ENCODE results near the gene GPHN. TPM values are rescaled to one million over a fixed set of nuclear protein-coding genes. Genes with fewer than 3 reads are reported as not detected.

The GPHN gene
- polyA plus RNA-seq, 4 donors, result 10.0 to 26.2 (median 22.4) TPM

GRCh38 chr14:67010602-67011001 is 502.7 kb downstream of the GPHN start:
- Histone ChIP-seq H3K36me3 (ENCODE audit: control insufficient read depth in 3 of 3, insufficient read depth in 2 of 3, low read depth in 1 of 3, low read length in 3 of 3) (no peaks in the 10 kb centered on the region), H3K27me3 (ENCODE audit: control insufficient read depth in 3 of 3, insufficient read depth in 3 of 3, low read length in 3 of 3) (no peaks in the 10 kb centered on the region), H3K4me3 (ENCODE audit: low read depth in 1 of 3, low read length in 3 of 3) (no peak overlapping the region), H3K27ac (ENCODE audit: low read depth in 1 of 3, low read length in 2 of 3) (no peak overlapping the region), H3K4me1 (ENCODE audit: control insufficient read depth in 3 of 3, insufficient read depth in 2 of 3, low read depth in 1 of 3, low read length in 2 of 3) (no peaks in the 10 kb centered on the region), H3K9me3 (ENCODE audit: control insufficient read depth in 2 of 2, insufficient read depth in 1 of 2, low read depth in 1 of 2, low read length in 1 of 2) (no peaks in the 10 kb centered on the region)
- DNase-seq (no peak), FAIRE-seq (no peak)
- 67 to 77% (median 68%) methylated on average over 1 of the region's 1 CpG for WGBS, 3 donors

- Histone ChIP-seq H3K27me3 (ENCODE audit: control insufficient read depth in 3 of 3, insufficient read depth in 3 of 3, low read length in 3 of 3) (no peaks in the 10 kb centered on the region), H3K4me3 (ENCODE audit: low read depth in 1 of 3, low read length in 3 of 3) (no peak overlapping the region), H3K4me1 (ENCODE audit: control insufficient read depth in 3 of 3, insufficient read depth in 2 of 3, low read depth in 1 of 3, low read length in 2 of 3) (no peaks in the 10 kb centered on the region), H3K9me3 (ENCODE audit: control insufficient read depth in 2 of 2, insufficient read depth in 1 of 2, low read depth in 1 of 2, low read length in 1 of 2) (no peaks in the 10 kb centered on the region), H3K36me3 (ENCODE audit: control insufficient read depth in 3 of 3, insufficient read depth in 2 of 3, low read depth in 1 of 3, low read length in 3 of 3) (no peaks in the 10 kb centered on the region), H3K27ac (ENCODE audit: low read depth in 1 of 3, low read length in 2 of 3) (no peak overlapping the region)
- FAIRE-seq (peak; percentile 10), DNase-seq (no peak)
Measured at GRCh38 chr14:67016856-67017255, 508.9 kb downstream of the GPHN start.

DNA sequence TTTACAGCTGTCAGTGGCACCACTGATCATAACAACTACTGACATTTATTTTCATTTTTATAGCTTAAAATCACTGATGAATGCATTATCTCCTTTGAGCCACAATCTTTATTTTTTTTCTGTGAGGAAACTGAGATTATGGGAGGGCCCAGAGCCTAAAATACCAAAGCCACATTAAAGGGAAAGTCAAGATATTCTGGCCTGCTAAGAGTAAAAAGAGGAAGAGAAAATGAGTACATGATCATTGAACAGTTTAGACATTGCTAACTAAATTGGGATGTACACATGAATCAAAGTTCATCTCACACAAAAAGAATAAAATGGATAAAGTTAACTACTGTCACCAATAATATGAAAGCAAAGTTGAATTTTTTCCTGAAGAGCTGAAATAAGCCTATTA is 510.8 kb downstream of the GPHN start:
- Histone ChIP-seq H3K9me3 (ENCODE audit: control insufficient read depth in 2 of 2, insufficient read depth in 1 of 2, low read depth in 1 of 2, low read length in 1 of 2) (no peaks in the 10 kb centered on the region), H3K27me3 (ENCODE audit: control insufficient read depth in 3 of 3, insufficient read depth in 3 of 3, low read length in 3 of 3) (no peaks in the 10 kb centered on the region), H3K36me3 (ENCODE audit: control insufficient read depth in 3 of 3, insufficient read depth in 2 of 3, low read depth in 1 of 3, low read length in 3 of 3) (no peaks in the 10 kb centered on the region), H3K27ac (ENCODE audit: low read depth in 1 of 3, low read length in 2 of 3) (no peak overlapping the region), H3K4me1 (ENCODE audit: control insufficient read depth in 3 of 3, insufficient read depth in 2 of 3, low read depth in 1 of 3, low read length in 2 of 3) (no peaks in the 10 kb centered on the region), H3K4me3 (ENCODE audit: low read depth in 1 of 3, low read length in 3 of 3) (no peak overlapping the region)
- no peak for DNase-seq
- FAIRE-seq, result no peak

GRCh38 chr14:67019796-67020195 is 511.8 kb downstream of the GPHN start:
- Histone ChIP-seq H3K27me3 (ENCODE audit: control insufficient read depth in 3 of 3, insufficient read depth in 3 of 3, low read length in 3 of 3) (no peaks in the 10 kb centered on the region), H3K4me3 (ENCODE audit: low read depth in 1 of 3, low read length in 3 of 3) (no peak overlapping the region), H3K27ac (ENCODE audit: low read depth in 1 of 3, low read length in 2 of 3) (no peak overlapping the region), H3K36me3 (ENCODE audit: control insufficient read depth in 3 of 3, insufficient read depth in 2 of 3, low read depth in 1 of 3, low read length in 3 of 3) (peaks cover 0 to 2% (median 0%) of the 10 kb centered on the region in 3 donors), H3K9me3 (ENCODE audit: control insufficient read depth in 2 of 2, insufficient read depth in 1 of 2, low read depth in 1 of 2, low read length in 1 of 2) (peaks cover 0 to 5% of the 10 kb centered on the region in 2 donors), H3K4me1 (ENCODE audit: control insufficient read depth in 3 of 3, insufficient read depth in 2 of 3, low read depth in 1 of 3, low read length in 2 of 3) (no peaks in the 10 kb centered on the region)
- DNase-seq (no peak), FAIRE-seq (no peak)
- 89 to 94% (median 91%) methylated on average over 3 of the region's 3 CpGs for WGBS, 3 donors

DNA sequence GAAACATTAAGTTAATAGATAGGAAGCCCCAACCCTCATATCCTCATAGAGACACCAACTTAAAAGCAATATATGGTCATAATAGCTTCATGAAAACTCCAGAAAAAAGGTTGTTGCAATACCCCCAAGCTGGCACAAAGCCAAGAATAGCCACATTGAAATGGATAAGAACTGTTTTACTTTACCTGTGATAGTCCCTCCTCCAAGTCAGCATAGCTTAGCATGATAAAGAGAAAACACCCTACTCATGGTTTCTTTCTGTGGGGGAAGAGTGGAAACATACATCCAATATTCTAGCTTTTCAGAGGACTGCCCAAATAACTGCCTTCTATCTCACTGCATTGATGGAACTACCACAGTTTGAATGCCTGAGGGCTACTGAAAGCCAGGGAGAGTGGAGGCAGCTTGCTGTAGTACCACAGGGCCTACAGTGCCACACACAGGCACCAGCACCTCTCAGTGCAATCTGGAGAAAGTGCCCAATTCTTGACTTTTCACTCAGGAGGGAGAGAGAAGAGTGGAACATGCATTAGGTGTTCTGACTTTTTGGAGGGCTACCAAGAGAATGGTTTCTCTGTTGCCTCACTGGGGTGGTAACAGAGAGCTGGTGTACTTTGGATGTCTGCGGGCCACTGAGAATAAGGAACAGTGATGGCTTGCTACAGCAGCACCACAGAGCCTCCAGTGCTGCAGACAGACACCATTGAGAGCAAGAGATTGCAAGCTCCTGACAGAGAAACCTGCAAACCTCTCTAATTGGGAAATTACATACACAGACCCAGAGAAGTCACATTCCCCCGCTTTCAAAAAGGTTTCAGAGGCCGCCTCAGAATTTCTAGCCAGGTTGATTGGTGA is 524.2 kb downstream of the GPHN start:
- FAIRE-seq (no peak), DNase-seq (no peak)
- Histone ChIP-seq H3K4me3 (ENCODE audit: low read depth in 1 of 3, low read length in 3 of 3) (no peak overlapping the region), H3K27ac (ENCODE audit: low read depth in 1 of 3, low read length in 2 of 3) (no peak overlapping the region), H3K9me3 (ENCODE audit: control insufficient read depth in 2 of 2, insufficient read depth in 1 of 2, low read depth in 1 of 2, low read length in 1 of 2) (peaks cover 0 to 6% of the 10 kb centered on the region in 2 donors), H3K27me3 (ENCODE audit: control insufficient read depth in 3 of 3, insufficient read depth in 3 of 3, low read length in 3 of 3) (no peaks in the 10 kb centered on the region), H3K36me3 (ENCODE audit: control insufficient read depth in 3 of 3, insufficient read depth in 2 of 3, low read depth in 1 of 3, low read length in 3 of 3) (peaks cover 0 to 4% (median 0%) of the 10 kb centered on the region in 3 donors), H3K4me1 (ENCODE audit: control insufficient read depth in 3 of 3, insufficient read depth in 2 of 3, low read depth in 1 of 3, low read length in 2 of 3) (no peaks in the 10 kb centered on the region)
- WGBS, 3 donors, result 97 to 98% (median 97%) methylated on average over 3 of the region's 3 CpGs

DNA sequence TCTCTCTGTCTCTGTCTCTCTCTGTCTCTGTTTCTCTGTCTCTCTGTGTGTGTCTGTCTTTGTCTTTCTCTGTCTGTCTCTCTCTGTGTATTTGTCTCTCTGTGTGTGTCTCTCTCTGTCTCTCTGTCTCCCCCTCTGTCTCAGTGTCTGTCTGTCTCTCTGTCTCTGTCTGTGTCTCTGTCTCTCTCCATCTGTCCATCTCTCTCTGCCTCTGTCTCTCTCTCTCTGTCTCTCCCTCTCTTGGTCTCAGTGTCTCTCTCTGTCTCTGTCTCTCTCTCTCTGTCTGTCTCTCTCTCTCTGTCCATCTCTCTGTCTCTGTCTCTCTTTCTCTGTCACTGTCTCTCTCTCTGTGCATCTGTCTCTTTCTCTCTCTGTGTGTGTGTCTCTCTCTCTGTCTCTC is 537.5 kb downstream of the GPHN start:
- H3K27ac ChIP-seq (ENCODE audit: low read depth in 1 of 3, low read length in 2 of 3), result no peak overlapping the region
- no peak overlapping the region for H3K4me3 ChIP-seq (ENCODE audit: low read depth in 1 of 3, low read length in 3 of 3)
- no peaks in the 10 kb centered on the region for H3K4me1 ChIP-seq (ENCODE audit: control insufficient read depth in 3 of 3, insufficient read depth in 2 of 3, low read depth in 1 of 3, low read length in 2 of 3)
- FAIRE-seq, result no peak
- no peaks in the 10 kb centered on the region for H3K36me3 ChIP-seq (ENCODE audit: control insufficient read depth in 3 of 3, insufficient read depth in 2 of 3, low read depth in 1 of 3, low read length in 3 of 3)
- H3K9me3 ChIP-seq (ENCODE audit: control insufficient read depth in 2 of 2, insufficient read depth in 1 of 2, low read depth in 1 of 2, low read length in 1 of 2), result no peaks in the 10 kb centered on the region
- DNase-seq, result no peak
- no peaks in the 10 kb centered on the region for H3K27me3 ChIP-seq (ENCODE audit: control insufficient read depth in 3 of 3, insufficient read depth in 3 of 3, low read length in 3 of 3)

DNA sequence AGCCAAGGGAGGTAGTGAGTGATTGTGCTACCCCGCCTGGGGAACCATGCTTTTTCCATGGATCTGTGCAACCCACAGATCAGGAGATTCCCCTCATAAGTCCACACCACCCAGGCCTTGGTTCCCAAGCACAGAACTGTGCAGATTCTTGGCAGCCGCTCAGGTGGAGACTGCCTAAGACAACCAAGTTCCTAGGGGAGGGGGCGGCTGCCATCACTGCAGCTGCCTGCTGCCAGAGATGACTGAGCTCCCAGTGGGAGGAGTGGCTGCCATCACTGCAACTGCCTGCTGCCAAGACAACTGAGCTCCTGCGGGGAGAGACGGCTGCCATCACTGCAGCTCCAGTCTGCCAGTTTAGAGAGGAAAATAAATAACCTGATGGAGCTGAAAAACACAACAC is 542.9 kb downstream of the GPHN start:
- H3K4me1 ChIP-seq (ENCODE audit: control insufficient read depth in 3 of 3, insufficient read depth in 2 of 3, low read depth in 1 of 3, low read length in 2 of 3), result no peaks in the 10 kb centered on the region
- DNase-seq (no peak), FAIRE-seq (no peak)
- 93 to 98% (median 94%) methylated on average over 5 of the region's 5 CpGs for WGBS, 3 donors
- peaks cover 0 to 6% (median 0%) of the 10 kb centered on the region in 3 donors for H3K36me3 ChIP-seq (ENCODE audit: control insufficient read depth in 3 of 3, insufficient read depth in 2 of 3, low read depth in 1 of 3, low read length in 3 of 3)
- H3K4me3 ChIP-seq (ENCODE audit: low read depth in 1 of 3, low read length in 3 of 3), result no peak overlapping the region
- no peaks in the 10 kb centered on the region for H3K27me3 ChIP-seq (ENCODE audit: control insufficient read depth in 3 of 3, insufficient read depth in 3 of 3, low read length in 3 of 3)
- H3K27ac ChIP-seq (ENCODE audit: low read depth in 1 of 3, low read length in 2 of 3), result no peak overlapping the region
- peaks cover 0 to 9% of the 10 kb centered on the region in 2 donors for H3K9me3 ChIP-seq (ENCODE audit: control insufficient read depth in 2 of 2, insufficient read depth in 1 of 2, low read depth in 1 of 2, low read length in 1 of 2)

GRCh38 chr14:67056684-67057083 is 548.7 kb downstream of the GPHN start:
- DNase-seq, result no peak
- FAIRE-seq, result no peak

DNA sequence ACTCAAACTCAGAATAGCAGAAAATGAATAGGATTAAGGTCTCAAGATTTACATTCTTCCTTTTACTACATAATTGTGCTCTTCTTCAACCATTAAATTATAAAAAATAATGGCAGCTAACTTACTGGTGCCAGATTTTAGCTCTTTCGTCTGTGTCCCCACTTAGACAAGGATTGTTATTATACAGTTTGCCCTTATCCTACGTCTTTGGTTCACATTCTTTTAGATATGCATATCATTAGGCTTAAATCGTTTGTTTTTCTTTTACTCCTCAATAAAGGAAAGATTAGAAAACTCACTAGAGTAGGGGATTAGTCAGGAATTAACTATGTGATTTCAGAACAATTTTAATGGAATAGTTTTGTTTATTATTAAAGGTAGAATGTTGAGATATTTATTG is 551.6 kb downstream of the GPHN start:
- Histone ChIP-seq H3K9me3 (ENCODE audit: control insufficient read depth in 2 of 2, insufficient read depth in 1 of 2, low read depth in 1 of 2, low read length in 1 of 2) (no peaks in the 10 kb centered on the region), H3K27ac (ENCODE audit: low read depth in 1 of 3, low read length in 2 of 3) (no peak overlapping the region), H3K4me1 (ENCODE audit: control insufficient read depth in 3 of 3, insufficient read depth in 2 of 3, low read depth in 1 of 3, low read length in 2 of 3) (no peaks in the 10 kb centered on the region), H3K4me3 (ENCODE audit: low read depth in 1 of 3, low read length in 3 of 3) (no peak overlapping the region), H3K27me3 (ENCODE audit: control insufficient read depth in 3 of 3, insufficient read depth in 3 of 3, low read length in 3 of 3) (no peaks in the 10 kb centered on the region), H3K36me3 (ENCODE audit: control insufficient read depth in 3 of 3, insufficient read depth in 2 of 3, low read depth in 1 of 3, low read length in 3 of 3) (peaks cover 0 to 4% (median 2%) of the 10 kb centered on the region in 3 donors)
- no peak for FAIRE-seq
- DNase-seq, result no peak
- WGBS, 3 donors, result 60 to 71% (median 65%) methylated on average over 3 of the region's 3 CpGs

More at GRCh38 chr14:67056684-67057083, 548.7 kb downstream of the GPHN start:
- Histone ChIP-seq H3K4me1 (ENCODE audit: control insufficient read depth in 3 of 3, insufficient read depth in 2 of 3, low read depth in 1 of 3, low read length in 2 of 3) (no peaks in the 10 kb centered on the region), H3K36me3 (ENCODE audit: control insufficient read depth in 3 of 3, insufficient read depth in 2 of 3, low read depth in 1 of 3, low read length in 3 of 3) (peaks cover 0 to 4% (median 2%) of the 10 kb centered on the region in 3 donors), H3K27ac (ENCODE audit: low read depth in 1 of 3, low read length in 2 of 3) (no peak overlapping the region), H3K27me3 (ENCODE audit: control insufficient read depth in 3 of 3, insufficient read depth in 3 of 3, low read length in 3 of 3) (no peaks in the 10 kb centered on the region), H3K4me3 (ENCODE audit: low read depth in 1 of 3, low read length in 3 of 3) (no peak overlapping the region), H3K9me3 (ENCODE audit: control insufficient read depth in 2 of 2, insufficient read depth in 1 of 2, low read depth in 1 of 2, low read length in 1 of 2) (peaks cover 0 to 3% of the 10 kb centered on the region in 2 donors)
- 95 to 96% (median 96%) methylated on average over 15 to 21 of the region's 21 CpGs for WGBS, 3 donors
